Smooth muscle cell (in vitro differentiated cells): Measurements from ENCODE around the gene KLHL42. TPM values are rescaled to one million over a fixed set of nuclear protein-coding genes. Genes with fewer than 3 reads are reported as not detected.

Experiments
- DNase-seq: peaks from one replicate; lab custom pipeline; 2025; ENCODE audit not compliant: unreplicated experiment; lab: John Stamatoyannopoulos, UW
- H2AFZ ChIP-seq: fragments of 200-600 bp; sonication (generic); 2 replicates; pipeline ENCODE4 v1.6.0; 2016; ENCODE audit warnings: antibody characterized with exemption, low read depth, mild to moderate bottlenecking
- H3F3A ChIP-seq: fragments of 200-600 bp; sonication (generic); 2 replicates; pipeline ENCODE4 v1.6.0; 2017; ENCODE audit warnings: antibody characterized with exemption, low read depth
- H3K27ac ChIP-seq: fragments of 200-600 bp; sonication (generic); 2 replicates; pipeline ENCODE4 v1.5.1; 2016; ENCODE audit warnings: low read depth, mild to moderate bottlenecking
- H3K27me3 ChIP-seq: fragments of 200-600 bp; sonication (generic); 2 replicates; pipeline ENCODE4 v1.6.1; 2016; ENCODE audit warnings: low read depth, mild to moderate bottlenecking
- H3K36me3 ChIP-seq: fragments of 200-600 bp; sonication (generic); 2 replicates; pipeline ENCODE4 v1.5.1; 2016; ENCODE audit warnings: low read depth
- H3K4me1 ChIP-seq: fragments of 200-600 bp; sonication (generic); 2 replicates; pipeline ENCODE4 v1.5.1; 2016; ENCODE audit warnings: low read depth
- H3K4me2 ChIP-seq: fragments of 200-600 bp; sonication (generic); 2 replicates; pipeline ENCODE4 v1.6.0; 2016; ENCODE audit warnings: mild to moderate bottlenecking
- H3K4me3 ChIP-seq: fragments of 200-600 bp; sonication (generic); 2 replicates; pipeline ENCODE4 v1.5.1; 2016; ENCODE audit warnings: mild to moderate bottlenecking
- H3K79me2 ChIP-seq: fragments of 200-600 bp; sonication (generic); 2 replicates; pipeline ENCODE4 v1.6.0; 2016; ENCODE audit warnings: low read depth, mild to moderate bottlenecking
- H3K9ac ChIP-seq: fragments of 200-600 bp; sonication (generic); 2 replicates; pipeline ENCODE4 v1.6.0; 2016; ENCODE audit warnings: low read depth
- H3K9me3 ChIP-seq: fragments of 200-600 bp; sonication (generic); replicated peaks from 2 replicates; pipeline ENCODE4 v1.5.1; 2016; ENCODE audit warnings: low read depth
- H4K20me1 ChIP-seq: fragments of 200-600 bp; sonication (generic); 2 replicates; pipeline ENCODE4 v1.6.0; 2016; ENCODE audit warnings: low read depth
- whole genome bisulfite sequencing: methylation state at CpG from one replicate; pipeline ENCODE4 v1.1.7; 2016; ENCODE audit warnings: low lambda C conversion rate; 5-methylcytosine and 5-hydroxymethylcytosine counted together
- polyA plus RNA-seq: library from polyadenylated mRNA; unstranded; fragments of >200 nt; fragmentation: Nextera tagmentation; extraction: Ambion mirVana; gene quantifications from 2 replicates; pipeline ENCODE4 v1.2.1, GENCODE V29; 2016
- total RNA-seq: library from RNA; depleted of rRNA; stranded (reverse); fragments of >200 nt; gene quantifications from 2 replicates; pipeline ENCODE4 v1.2.3, GENCODE V29; 2014
- TF ChIP-seq, protein P1 (sequence below): fragments of 200-600 bp; sonication (generic); IDR thresholded peaks from 2 replicates; pipeline ENCODE4 v1.5.1; 2017; ENCODE audit warnings: borderline replicate concordance, mild to moderate bottlenecking, antibody characterized with exemption; ENCODE audit not compliant: insufficient read depth, poor library complexity, severe bottlenecking

The KLHL42 gene
- total and polyA plus RNA-seq, 2 experiments from 2014 or later: 25.6 to 35.4 TPM

GRCh38 chr12:27802936-27803335, 22.9 kb downstream of the KLHL42 start:
- TF ChIP-seq, protein P1, sequence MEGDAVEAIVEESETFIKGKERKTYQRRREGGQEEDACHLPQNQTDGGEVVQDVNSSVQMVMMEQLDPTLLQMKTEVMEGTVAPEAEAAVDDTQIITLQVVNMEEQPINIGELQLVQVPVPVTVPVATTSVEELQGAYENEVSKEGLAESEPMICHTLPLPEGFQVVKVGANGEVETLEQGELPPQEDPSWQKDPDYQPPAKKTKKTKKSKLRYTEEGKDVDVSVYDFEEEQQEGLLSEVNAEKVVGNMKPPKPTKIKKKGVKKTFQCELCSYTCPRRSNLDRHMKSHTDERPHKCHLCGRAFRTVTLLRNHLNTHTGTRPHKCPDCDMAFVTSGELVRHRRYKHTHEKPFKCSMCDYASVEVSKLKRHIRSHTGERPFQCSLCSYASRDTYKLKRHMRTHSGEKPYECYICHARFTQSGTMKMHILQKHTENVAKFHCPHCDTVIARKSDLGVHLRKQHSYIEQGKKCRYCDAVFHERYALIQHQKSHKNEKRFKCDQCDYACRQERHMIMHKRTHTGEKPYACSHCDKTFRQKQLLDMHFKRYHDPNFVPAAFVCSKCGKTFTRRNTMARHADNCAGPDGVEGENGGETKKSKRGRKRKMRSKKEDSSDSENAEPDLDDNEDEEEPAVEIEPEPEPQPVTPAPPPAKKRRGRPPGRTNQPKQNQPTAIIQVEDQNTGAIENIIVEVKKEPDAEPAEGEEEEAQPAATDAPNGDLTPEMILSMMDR: no peak
- no peak overlapping the region for H3K4me3 ChIP-seq
- peaks cover 6% of the 10 kb centered on the region for H3F3A ChIP-seq
- H3K79me2 ChIP-seq: no peaks in the 10 kb centered on the region
- WGBS: 93% methylated on average over 2 of the region's 2 CpGs
- no peaks in the 10 kb centered on the region for H3K4me1 ChIP-seq
- H3K27me3 ChIP-seq: no peaks in the 10 kb centered on the region
- no peak overlapping the region for H3K27ac ChIP-seq
- H3K9me3 ChIP-seq: no peaks in the 10 kb centered on the region
- no peak overlapping the region for H3K9ac ChIP-seq
- H4K20me1 ChIP-seq: no peaks in the 10 kb centered on the region
- no peak for DNase-seq
- no peak overlapping the region for H3K4me2 ChIP-seq
- peaks cover 7% of the 10 kb centered on the region for H3K36me3 ChIP-seq
- no peak overlapping the region for H2AFZ ChIP-seq

- DNase-seq: no peak
- H3K9me3 ChIP-seq: no peaks in the 10 kb centered on the region
These were observed 25.2 kb downstream of the KLHL42 start for GRCh38 chr12:27805238-27805637.

GRCh38 chr12:27806259-27806658, 26.2 kb downstream of the KLHL42 start:
- DNase-seq: no peak
- Histone ChIP-seq H3K9me3 (no peaks in the 10 kb centered on the region), H3K36me3 (no peaks in the 10 kb centered on the region), H3K4me3 (no peak overlapping the region), H4K20me1 (no peaks in the 10 kb centered on the region), H3K9ac (no peak overlapping the region), H3K4me2 (no peak overlapping the region), H3F3A (no peaks in the 10 kb centered on the region), H3K4me1 (no peaks in the 10 kb centered on the region), H2AFZ (no peak overlapping the region), H3K79me2 (no peaks in the 10 kb centered on the region), H3K27me3 (no peaks in the 10 kb centered on the region), H3K27ac (no peak overlapping the region)
- TF ChIP-seq, protein P1: no peak
- 68% methylated on average over 4 of the region's 4 CpGs for WGBS

More at GRCh38 chr12:27805238-27805637, 25.2 kb downstream of the KLHL42 start:
- no peak overlapping the region for H3K9ac ChIP-seq
- no peak overlapping the region for H3K4me2 ChIP-seq
- H3K79me2 ChIP-seq: no peaks in the 10 kb centered on the region
- no peaks in the 10 kb centered on the region for H4K20me1 ChIP-seq
- no peak overlapping the region for H3K27ac ChIP-seq
- no peaks in the 10 kb centered on the region for H3K27me3 ChIP-seq
- H3K4me1 ChIP-seq: no peaks in the 10 kb centered on the region
- 55% methylated on average over 1 of the region's 1 CpG for WGBS
- no peak overlapping the region for H2AFZ ChIP-seq
- no peak overlapping the region for H3K4me3 ChIP-seq
- TF ChIP-seq, protein P1: no peak
- H3F3A ChIP-seq: no peaks in the 10 kb centered on the region
- H3K36me3 ChIP-seq: no peaks in the 10 kb centered on the region

DNA sequence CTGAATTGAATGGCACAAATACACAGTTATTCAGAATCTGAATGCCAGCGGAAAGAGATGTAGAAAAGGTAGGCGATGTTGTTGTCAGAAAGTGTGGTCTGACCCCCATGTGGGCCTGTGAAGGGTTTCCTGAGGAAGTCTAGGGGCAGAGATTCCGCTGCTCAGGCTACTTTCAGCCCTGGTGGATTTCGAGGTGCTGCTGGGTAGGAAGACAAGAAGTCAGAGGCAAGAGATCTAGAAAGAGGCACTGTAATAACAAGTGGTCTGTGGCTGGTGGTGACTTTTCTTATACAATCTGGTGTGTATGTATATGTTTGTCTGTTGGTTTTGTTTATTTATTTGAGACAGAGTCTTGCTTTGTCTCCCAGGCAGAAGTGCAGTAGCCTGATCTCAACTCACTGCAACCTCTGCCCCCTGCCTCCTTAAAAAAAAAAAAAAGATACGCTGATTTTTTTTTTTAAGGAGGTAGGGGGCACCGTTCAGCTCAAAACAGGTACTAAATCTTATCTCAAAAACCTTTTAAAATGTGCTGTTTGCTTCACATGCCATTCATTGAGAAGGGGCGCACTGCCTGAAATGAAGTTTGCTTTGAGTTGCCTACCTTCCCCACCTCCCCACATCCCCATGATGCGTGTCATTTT, 27.1 kb downstream of the KLHL42 start:
- no peaks in the 10 kb centered on the region for H3K4me1 ChIP-seq
- no peak overlapping the region for H2AFZ ChIP-seq
- no peaks in the 10 kb centered on the region for H4K20me1 ChIP-seq
- no peak overlapping the region for H3K27ac ChIP-seq
- H3K36me3 ChIP-seq: no peaks in the 10 kb centered on the region
- H3K4me2 ChIP-seq: no peak overlapping the region
- DNase-seq: no peak
- H3K79me2 ChIP-seq: no peaks in the 10 kb centered on the region
- 63% methylated on average over 8 of the region's 8 CpGs for WGBS
- H3F3A ChIP-seq: no peaks in the 10 kb centered on the region
- TF ChIP-seq, protein P1: no peak
- H3K9ac ChIP-seq: no peak overlapping the region
- H3K9me3 ChIP-seq: no peaks in the 10 kb centered on the region
- no peak overlapping the region for H3K4me3 ChIP-seq
- no peaks in the 10 kb centered on the region for H3K27me3 ChIP-seq
